Naive thymus-derived CD4-positive, alpha-beta T cell (primary cell): ENCODE results near the gene EMILIN1. TPM values are rescaled to one million over a fixed set of nuclear protein-coding genes. Genes with fewer than 3 reads are reported as not detected.
A peak's percentile ranks its signal among the peaks of the same experiment; 100 is the strongest.

Experiments
- ATAC-seq: fragments of 150-1000 bp; cut with Tn5 transposase; 2 replicates; pipeline ENCODE4 v1.10.0; 2021; ENCODE audit warnings: mild to moderate bottlenecking, moderate library complexity
- CTCF ChIA-PET: fragments of 350-600 bp; sonication (Branson Sonifier 250); formaldehyde crosslinking; loops from one replicate; lab custom pipeline; 2021; ENCODE audit warnings: antibody characterized with exemption; lab: Charles Lee
- POLR2A ChIA-PET: fragments of 350-600 bp; sonication (Branson Sonifier 250); formaldehyde crosslinking; loops from one replicate; lab custom pipeline; 2021; ENCODE audit warnings: antibody characterized with exemption, inconsistent platforms; lab: Charles Lee
- DNase-seq, 9 donors: peaks; one replicate each; pipeline versions ENCODE4 v3.0.0 to v3.0.0-alpha.2; 2020 to 2022; ENCODE audit warnings: mixed read lengths in 1 of 9
- H3K27ac ChIP-seq: one replicate; pipeline ENCODE4 v1.7.0; 2013; ENCODE audit warnings: mild to moderate bottlenecking, low read depth, low read length, moderate library complexity
- H3K27me3 ChIP-seq, 2 donors: one replicate each; pipeline ENCODE4 v1.7.0; 2013; ENCODE audit warnings: low read length in 2 of 2, mild to moderate bottlenecking in 2 of 2, moderate library complexity in 2 of 2; ENCODE audit not compliant: control insufficient read depth in 2 of 2, insufficient read depth in 2 of 2
- H3K36me3 ChIP-seq, 3 experiments: 1 replicate in 2 of 3; 2 replicates in 1 of 3; pipeline ENCODE4 v1.7.0; 2013; ENCODE audit warnings: low read length in 3 of 3, mild to moderate bottlenecking in 3 of 3, moderate library complexity in 1 of 3; ENCODE audit not compliant: insufficient read depth in 3 of 3, control insufficient read depth in 2 of 3
- H3K4me1 ChIP-seq, 2 donors: one replicate each; pipeline ENCODE4 v1.7.0; 2013; ENCODE audit warnings: low read length in 2 of 2, mild to moderate bottlenecking in 2 of 2, moderate library complexity in 1 of 2; ENCODE audit not compliant: control insufficient read depth in 2 of 2, insufficient read depth in 2 of 2
- H3K4me3 ChIP-seq: 2 replicates; pipeline ENCODE4 v1.7.0; 2013; ENCODE audit warnings: mild to moderate bottlenecking, low read length
- H3K9me3 ChIP-seq, 3 experiments: 1 replicate in 2 of 3; 2 replicates in 1 of 3; pipeline ENCODE4 v1.7.0; 2013; ENCODE audit warnings: low read length in 3 of 3; ENCODE audit not compliant: control insufficient read depth in 2 of 3
- H3K27ac Mint-ChIP-seq, 9 donors: one replicate each; pipeline ENCODE4 v1.8.0; 2020 to 2022; ENCODE audit warnings: mixed read lengths in 9 of 9, mild to moderate bottlenecking in 8 of 9, moderate library complexity in 5 of 9, inconsistent platforms in 2 of 9
- H3K27me3 Mint-ChIP-seq, 5 donors: one replicate each; pipeline ENCODE4 v1.8.0; 2021 to 2022; ENCODE audit warnings: mixed read lengths in 5 of 5, mild to moderate bottlenecking in 1 of 5
- H3K36me3 Mint-ChIP-seq, 5 donors: one replicate each; pipeline ENCODE4 v1.8.0; 2020 to 2022; ENCODE audit warnings: mixed read lengths in 5 of 5, mild to moderate bottlenecking in 3 of 5, inconsistent platforms in 1 of 5
- H3K4me1 Mint-ChIP-seq, 7 donors: one replicate each; pipeline ENCODE4 v1.8.0; 2020 to 2022; ENCODE audit warnings: mixed read lengths in 7 of 7, mild to moderate bottlenecking in 3 of 7, inconsistent platforms in 1 of 7
- H3K4me3 Mint-ChIP-seq, 10 donors: one replicate each; pipeline ENCODE4 v1.8.0; 2020 to 2022; ENCODE audit warnings: mild to moderate bottlenecking in 10 of 10, mixed read lengths in 10 of 10, moderate library complexity in 6 of 10, inconsistent platforms in 2 of 10
- H3K9me3 Mint-ChIP-seq, 11 donors: one replicate each; pipeline ENCODE4 v1.8.0; 2020 to 2022; ENCODE audit warnings: mixed read lengths in 11 of 11, mild to moderate bottlenecking in 4 of 11, inconsistent platforms in 1 of 11, moderate library complexity in 1 of 11
- intact Hi-C, 2 donors: fragments of 100-400 bp; cut with micrococcal nuclease; formaldehyde crosslinking; loops; one replicate each; pipeline ENCODE4 v1.15.1; 2023
- polyA plus RNA-seq, 2 donors: library from polyadenylated mRNA; unstranded; fragments of 300-500 nt; fragmentation: Illumina TruSeq; gene quantifications; one replicate each; pipeline ENCODE4 v1.2.3, GENCODE V29; 2021
- total RNA-seq, 6 experiments: library from RNA in 5 of 6; stranded (reverse) in 5 of 6; gene quantifications; 1 replicate in 5 of 6; 2 replicates in 1 of 6; pipeline ENCODE4 v1.2.3 and lab custom pipeline; 2021 to 2026

EMILIN1 gene
- total and polyA plus RNA-seq, 7 experiments from 2014 or later: 0.35 to 1.4 (median 0.73) TPM

DNA sequence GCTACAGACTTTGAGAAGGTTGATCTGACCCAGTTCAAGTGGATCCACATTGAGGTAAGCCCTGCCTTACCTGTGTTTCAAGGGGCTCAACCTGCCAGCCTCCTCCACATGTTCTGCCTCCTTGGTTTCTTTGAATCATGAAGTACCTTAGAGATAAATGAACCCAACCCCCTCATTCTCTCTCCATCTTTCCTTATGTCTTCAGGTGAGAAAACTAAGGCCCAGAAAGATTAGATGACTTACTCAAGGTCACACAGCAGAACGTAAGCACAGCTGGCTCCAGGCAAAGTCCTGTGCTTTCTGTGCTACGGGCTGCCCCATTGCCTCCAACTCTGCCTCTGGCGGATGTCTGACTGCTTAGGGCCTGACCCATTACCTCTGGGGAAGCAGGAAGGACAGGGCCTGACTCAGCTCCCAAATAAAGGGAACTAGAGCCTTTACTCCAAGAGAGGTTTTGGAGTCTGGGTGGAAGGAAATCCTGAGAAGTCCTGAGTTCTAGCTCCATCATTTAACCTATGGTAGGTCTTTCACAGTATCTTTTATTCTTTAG lies 18.4 kb downstream of the EMILIN1 start:
- Mint-ChIP-seq H3K36me3 (no peaks in the 10 kb centered on the region), H3K4me3 (peak overlapping the region in 2 of 10 donors; percentile 67 to 73), H3K27me3 (no peaks in the 10 kb centered on the region), H3K9me3 (no peaks in the 10 kb centered on the region), H3K27ac (peak overlapping the region in 1 of 9 donors; percentile 21), H3K4me1 (peaks cover 6 to 16% (median 11%) of the 10 kb centered on the region in 7 donors)
- H3K36me3 ChIP-seq: no peaks in the 10 kb centered on the region
- POLR2A ChIA-PET: interaction anchor here (0.6 to 2.9 kb wide), 4 partner anchors 8 to 175 kb away, joined by 3 to 18 read pairs (median 4); partner anchors contain the start of genes ABHD1 and KHK
- H3K9me3 ChIP-seq: no peaks in the 10 kb centered on the region
- CTCF ChIA-PET: interaction anchor here (0.5 to 1.7 kb wide), 7 partner anchors 10 to 206 kb away, joined by 3 to 12 read pairs (median 3); partner anchors contain the start of gene KHK
- intact Hi-C loops: loop anchor here in 1 of 2 donors (1.0 kb wide), 1 partner anchor 11 kb away; the partner anchor contains the start of gene KHK
- H3K4me3 ChIP-seq: no peak overlapping the region
- no peaks in the 10 kb centered on the region for H3K27me3 ChIP-seq
- peaks cover 0 to 4% of the 10 kb centered on the region in 2 donors for H3K4me1 ChIP-seq
- ATAC-seq: peak; percentile 26
- no peak overlapping the region for H3K27ac ChIP-seq
- DNase-seq: no peak

DNA sequence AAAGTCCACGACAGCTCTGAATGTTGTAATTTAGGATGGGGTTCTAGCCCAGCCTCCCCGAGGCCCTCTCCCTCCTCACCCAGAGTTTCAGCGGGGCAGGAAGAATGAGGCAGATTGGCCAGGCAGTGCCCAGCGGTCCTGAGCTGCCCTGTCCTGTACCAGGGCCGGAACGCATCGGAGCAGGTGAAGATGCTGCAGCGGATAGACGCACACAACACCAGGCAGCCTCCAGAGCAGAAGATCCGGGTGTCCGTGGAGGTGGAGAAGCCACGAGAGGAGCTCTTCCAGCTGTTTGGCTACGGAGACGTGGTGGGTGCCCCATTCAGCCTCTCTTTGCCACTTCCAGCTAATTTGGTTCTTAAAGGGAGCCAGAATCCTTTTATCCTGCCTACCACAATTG lies 18.9 kb downstream of the EMILIN1 start:
- CTCF ChIA-PET: interaction anchor here (0.9 to 1.7 kb wide), 5 partner anchors 10 to 205 kb away, joined by 3 to 12 read pairs (median 4); partner anchors contain the start of gene KHK
- Mint-ChIP-seq H3K27me3 (no peaks in the 10 kb centered on the region), H3K9me3 (no peaks in the 10 kb centered on the region), H3K4me3 (no peak overlapping the region), H3K27ac (no peak overlapping the region), H3K36me3 (no peaks in the 10 kb centered on the region), H3K4me1 (peaks cover 6 to 16% (median 11%) of the 10 kb centered on the region in 7 donors)
- H3K9me3 ChIP-seq: no peaks in the 10 kb centered on the region
- no peak for ATAC-seq
- H3K27me3 ChIP-seq: no peaks in the 10 kb centered on the region
- H3K27ac ChIP-seq: no peak overlapping the region
- intact Hi-C loops: no loop called here
- no peaks in the 10 kb centered on the region for H3K36me3 ChIP-seq
- H3K4me1 ChIP-seq: peaks cover 0 to 4% of the 10 kb centered on the region in 2 donors
- POLR2A ChIA-PET: interaction anchor here (1.1 to 2.9 kb wide), 3 partner anchors 8 to 26 kb away, joined by 3 to 18 read pairs (median 6); partner anchors contain the start of genes ABHD1 and KHK
- DNase-seq: no peak
- no peak overlapping the region for H3K4me3 ChIP-seq

DNA sequence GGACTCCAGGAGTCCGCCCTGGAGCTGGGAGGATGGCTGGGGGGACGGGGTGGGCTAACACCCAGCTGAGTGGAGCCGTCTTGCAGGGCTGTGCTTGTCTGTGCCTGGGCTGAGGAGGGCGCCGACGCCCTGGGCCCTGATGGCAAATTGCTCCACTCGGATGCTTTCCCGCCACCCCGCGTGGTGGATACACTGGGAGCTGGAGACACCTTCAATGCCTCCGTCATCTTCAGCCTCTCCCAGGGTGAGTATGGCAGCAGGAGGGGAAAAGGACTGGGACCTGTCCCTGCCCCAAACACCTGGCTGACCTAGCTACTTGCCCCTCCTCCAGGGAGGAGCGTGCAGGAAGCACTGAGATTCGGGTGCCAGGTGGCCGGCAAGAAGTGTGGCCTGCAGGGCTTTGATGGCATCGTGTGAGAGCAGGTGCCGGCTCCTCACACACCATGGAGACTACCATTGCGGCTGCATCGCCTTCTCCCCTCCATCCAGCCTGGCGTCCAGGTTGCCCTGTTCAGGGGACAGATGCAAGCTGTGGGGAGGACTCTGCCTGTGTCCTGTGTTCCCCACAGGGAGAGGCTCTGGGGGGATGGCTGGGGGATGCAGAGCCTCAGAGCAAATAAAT lies 21.0 kb downstream of the EMILIN1 start:
- Histone ChIP-seq H3K36me3 (no peaks in the 10 kb centered on the region), H3K4me1 (peaks cover 0 to 4% of the 10 kb centered on the region in 2 donors), H3K27me3 (no peaks in the 10 kb centered on the region), H3K9me3 (no peaks in the 10 kb centered on the region), H3K4me3 (no peak overlapping the region), H3K27ac (no peak overlapping the region)
- Mint-ChIP-seq H3K4me1 (peaks cover 6 to 16% (median 10%) of the 10 kb centered on the region in 7 donors), H3K36me3 (no peaks in the 10 kb centered on the region), H3K27me3 (peaks cover 0 to 3% (median 0%) of the 10 kb centered on the region in 5 donors), H3K9me3 (no peaks in the 10 kb centered on the region), H3K27ac (no peak overlapping the region), H3K4me3 (no peak overlapping the region)
- no peak for DNase-seq
- intact Hi-C loops: no loop called here
- no peak for ATAC-seq
- CTCF ChIA-PET: interaction anchor here (0.6 to 2.7 kb wide), 7 partner anchors 9 to 204 kb away, joined by 3 to 12 read pairs (median 4); no protein-coding TSS in a partner anchor
- POLR2A ChIA-PET: interaction anchor here (0.6 kb wide), 1 partner anchor 1342 kb away, joined by 3 read pairs; no protein-coding TSS in a partner anchor

DNA sequence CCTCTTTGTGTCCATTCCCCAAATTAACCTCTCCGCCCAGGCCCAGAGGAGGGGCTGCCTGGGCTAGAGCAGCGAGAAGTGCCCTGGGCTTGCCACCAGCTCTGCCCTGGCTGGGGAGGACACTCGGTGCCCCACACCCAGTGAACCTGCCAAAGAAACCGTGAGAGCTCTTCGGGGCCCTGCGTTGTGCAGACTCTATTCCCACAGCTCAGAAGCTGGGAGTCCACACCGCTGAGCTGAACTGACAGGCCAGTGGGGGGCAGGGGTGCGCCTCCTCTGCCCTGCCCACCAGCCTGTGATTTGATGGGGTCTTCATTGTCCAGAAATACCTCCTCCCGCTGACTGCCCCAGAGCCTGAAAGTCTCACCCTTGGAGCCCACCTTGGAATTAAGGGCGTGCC lies 21.6 kb downstream of the EMILIN1 start:
- H3K27ac Mint-ChIP-seq: no peak overlapping the region
- H3K4me3 Mint-ChIP-seq: no peak overlapping the region
- H3K9me3 ChIP-seq: no peaks in the 10 kb centered on the region
- H3K36me3 Mint-ChIP-seq: no peaks in the 10 kb centered on the region
- H3K27ac ChIP-seq: no peak overlapping the region
- H3K9me3 Mint-ChIP-seq: no peaks in the 10 kb centered on the region
- no peaks in the 10 kb centered on the region for H3K27me3 ChIP-seq
- H3K4me1 ChIP-seq: peaks cover 0 to 4% of the 10 kb centered on the region in 2 donors
- H3K36me3 ChIP-seq: no peaks in the 10 kb centered on the region
- no peak overlapping the region for H3K4me3 ChIP-seq
- ATAC-seq (no peak), DNase-seq (no peak)
- ChIA-PET CTCF (interaction anchor here (0.6 to 2.7 kb wide), 5 partner anchors 63 to 203 kb away, joined by 3 to 12 read pairs (median 11); no protein-coding TSS in a partner anchor), POLR2A (no interaction called here)
- intact Hi-C loops: no loop called here
- H3K27me3 Mint-ChIP-seq: peaks cover 0 to 4% (median 0%) of the 10 kb centered on the region in 5 donors
- H3K4me1 Mint-ChIP-seq: peaks cover 6 to 16% (median 10%) of the 10 kb centered on the region in 7 donors

DNA sequence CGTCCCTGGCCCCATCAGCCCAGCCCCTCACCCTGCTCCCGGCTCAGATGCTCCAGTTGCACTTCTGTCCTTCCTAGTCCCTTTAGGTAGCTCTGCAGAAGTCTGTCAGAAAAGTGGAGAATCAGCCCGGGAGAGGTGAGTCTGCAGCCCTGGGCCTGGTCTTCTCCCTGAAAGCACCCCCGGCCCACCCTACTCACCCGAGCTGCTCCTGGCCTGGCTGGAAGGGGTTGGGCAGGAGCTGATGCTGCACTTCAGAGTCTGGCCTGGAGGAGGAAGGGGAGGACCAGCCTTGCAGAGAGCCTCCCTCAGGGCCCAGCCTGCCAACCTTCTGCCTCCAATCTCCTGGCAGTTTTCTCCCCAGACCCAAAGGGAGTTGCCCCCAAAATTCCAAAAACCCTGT lies 23.9 kb downstream of the EMILIN1 start:
- H3K27me3 Mint-ChIP-seq: peaks cover 0 to 8% (median 4%) of the 10 kb centered on the region in 5 donors
- Histone ChIP-seq H3K27me3 (no peaks in the 10 kb centered on the region), H3K36me3 (no peaks in the 10 kb centered on the region), H3K27ac (no peak overlapping the region), H3K9me3 (no peaks in the 10 kb centered on the region), H3K4me3 (no peak overlapping the region), H3K4me1 (no peaks in the 10 kb centered on the region)
- H3K27ac Mint-ChIP-seq: no peak overlapping the region
- no peak for ATAC-seq
- H3K9me3 Mint-ChIP-seq: no peaks in the 10 kb centered on the region
- POLR2A ChIA-PET: no interaction called here
- CTCF ChIA-PET: interaction anchor here (0.6 to 1.1 kb wide), 3 partner anchors 28 to 201 kb away, joined by 3 to 4 read pairs (median 3); partner anchors contain the start of gene MAPRE3
- intact Hi-C loops: no loop called here
- no peak for DNase-seq
- peaks cover 0 to under 1% (median 0%) of the 10 kb centered on the region in 7 donors for H3K4me1 Mint-ChIP-seq
- no peaks in the 10 kb centered on the region for H3K36me3 Mint-ChIP-seq
- no peak overlapping the region for H3K4me3 Mint-ChIP-seq

DNA sequence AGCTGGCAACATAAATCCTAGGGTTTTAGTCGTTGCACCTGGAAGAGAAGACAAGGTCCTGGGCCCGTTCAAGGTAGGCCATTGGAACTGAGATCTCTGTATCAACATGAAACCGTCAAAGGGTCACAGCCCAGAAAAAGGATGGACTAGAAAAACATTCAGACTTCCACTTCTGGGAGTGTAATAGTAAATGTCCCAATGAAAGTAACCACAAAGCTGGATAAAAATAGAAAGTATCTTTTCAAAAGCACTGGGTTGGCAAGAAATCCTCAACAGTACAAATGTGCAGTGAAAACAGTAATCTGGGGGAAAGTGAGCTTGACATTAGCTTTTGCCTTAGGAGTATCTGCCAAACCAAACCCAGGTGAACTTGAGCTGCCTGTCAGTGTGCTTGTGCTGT lies 27.6 kb downstream of the EMILIN1 start:
- no peak for DNase-seq
- Histone ChIP-seq H3K4me3 (no peak overlapping the region), H3K9me3 (no peaks in the 10 kb centered on the region), H3K36me3 (no peaks in the 10 kb centered on the region), H3K27me3 (no peaks in the 10 kb centered on the region), H3K4me1 (no peaks in the 10 kb centered on the region), H3K27ac (no peak overlapping the region)
- H3K4me1 Mint-ChIP-seq: no peaks in the 10 kb centered on the region
- ChIA-PET POLR2A (no interaction called here), CTCF (no interaction called here)
- ATAC-seq: no peak
- H3K36me3 Mint-ChIP-seq: no peaks in the 10 kb centered on the region
- no peaks in the 10 kb centered on the region for H3K9me3 Mint-ChIP-seq
- intact Hi-C loops: no loop called here
- no peak overlapping the region for H3K4me3 Mint-ChIP-seq
- peaks cover 0 to 21% (median 4%) of the 10 kb centered on the region in 5 donors for H3K27me3 Mint-ChIP-seq
- no peak overlapping the region for H3K27ac Mint-ChIP-seq
